Peyer's patch (tissue), 4 donors: ENCODE results near the gene HADH.

Experiments
- CTCF ChIP-seq, 6 experiments: fragments of 450-650 bp in 4 of 6; fragments of 200-600 bp in 2 of 6; sonication (generic) in 1 of 6; IDR thresholded peaks; one replicate each; pipeline ENCODE4 v1.5.1; 2017 to 2019; ENCODE audit warnings: antibody characterized with exemption in 6 of 6, mild to moderate bottlenecking in 3 of 6, moderate library complexity in 1 of 6
- POLR2A ChIP-seq, 2 donors: fragments of 450-650 bp; IDR thresholded peaks; one replicate each; pipeline ENCODE4 v1.5.1; 2017; ENCODE audit warnings: antibody characterized with exemption in 2 of 2, mild to moderate bottlenecking in 2 of 2, moderate library complexity in 2 of 2

DNA sequence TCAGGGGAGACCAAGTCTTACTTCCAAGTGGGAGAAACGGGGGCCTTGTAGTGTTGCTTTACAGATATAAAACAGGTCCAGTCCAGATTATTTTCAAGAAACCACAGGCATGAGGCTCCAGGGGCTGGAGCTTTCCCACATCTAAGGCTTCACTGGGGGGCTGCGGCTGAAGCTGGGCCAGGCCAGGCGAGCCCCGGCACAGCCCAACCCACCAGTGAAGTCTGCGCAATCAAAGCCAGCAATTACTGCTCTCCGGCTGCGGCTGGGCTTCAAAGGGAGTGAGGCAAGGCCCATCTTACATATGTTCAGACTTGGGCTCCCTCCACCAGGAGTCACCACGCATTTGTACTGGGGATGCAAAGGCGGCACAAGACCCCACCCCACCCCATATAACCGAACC, 61.7 kb downstream of the HADH start:
- no peak for TF ChIP-seq CTCF (IDR thresholded peaks at IDR 0.05)
- TF ChIP-seq POLR2A (IDR thresholded peaks at IDR 0.05) = no peak
